Skeletal muscle tissue (tissue), 4 donors: Measurements from ENCODE around the gene MDGA2. TPM values are rescaled to one million over a fixed set of nuclear protein-coding genes. Genes with fewer than 3 reads are reported as not detected.
A peak's percentile ranks its signal among the peaks of the same experiment; 100 is the strongest.

Source experiments
- H3K27ac ChIP-seq: one replicate; pipeline ENCODE4 v1.7.0; 2013; ENCODE audit warnings: mild to moderate bottlenecking, low read depth, low read length, inconsistent platforms
- H3K27me3 ChIP-seq, 3 donors: one replicate each; pipeline ENCODE4 v1.7.0; 2013; ENCODE audit warnings: low read length in 3 of 3; ENCODE audit not compliant: control insufficient read depth in 3 of 3, insufficient read depth in 3 of 3
- H3K36me3 ChIP-seq, 3 donors: one replicate each; pipeline ENCODE4 v1.7.0; 2013; ENCODE audit warnings: low read length in 3 of 3; ENCODE audit not compliant: control insufficient read depth in 3 of 3, insufficient read depth in 3 of 3
- H3K4me1 ChIP-seq, 3 donors: one replicate each; pipeline ENCODE4 v1.7.0; 2013; ENCODE audit warnings: low read length in 3 of 3, mild to moderate bottlenecking in 3 of 3; ENCODE audit not compliant: control insufficient read depth in 3 of 3, insufficient read depth in 3 of 3
- H3K4me3 ChIP-seq, 3 donors: one replicate each; pipeline ENCODE4 v1.7.0; 2013; ENCODE audit warnings: low read length in 3 of 3
- H3K9ac ChIP-seq, 3 donors: one replicate each; pipeline ENCODE4 v1.7.0; 2013; ENCODE audit warnings: low read length in 3 of 3, mild to moderate bottlenecking in 3 of 3, moderate library complexity in 2 of 3, low read depth in 1 of 3
- H3K9me3 ChIP-seq, 3 donors: one replicate each; pipeline ENCODE4 v1.7.0; 2013; ENCODE audit warnings: low read length in 3 of 3; ENCODE audit not compliant: control insufficient read depth in 3 of 3
- total RNA-seq: library from RNA; depleted of rRNA; stranded (reverse); fragments of >200 nt; gene quantifications from one replicate; pipeline ENCODE4 v1.2.3, GENCODE V29; 2014
- donor health status: Osteomylitis.

Gene MDGA2
- total RNA-seq, 1 donor from 2014 or later: 2.1 TPM

DNA sequence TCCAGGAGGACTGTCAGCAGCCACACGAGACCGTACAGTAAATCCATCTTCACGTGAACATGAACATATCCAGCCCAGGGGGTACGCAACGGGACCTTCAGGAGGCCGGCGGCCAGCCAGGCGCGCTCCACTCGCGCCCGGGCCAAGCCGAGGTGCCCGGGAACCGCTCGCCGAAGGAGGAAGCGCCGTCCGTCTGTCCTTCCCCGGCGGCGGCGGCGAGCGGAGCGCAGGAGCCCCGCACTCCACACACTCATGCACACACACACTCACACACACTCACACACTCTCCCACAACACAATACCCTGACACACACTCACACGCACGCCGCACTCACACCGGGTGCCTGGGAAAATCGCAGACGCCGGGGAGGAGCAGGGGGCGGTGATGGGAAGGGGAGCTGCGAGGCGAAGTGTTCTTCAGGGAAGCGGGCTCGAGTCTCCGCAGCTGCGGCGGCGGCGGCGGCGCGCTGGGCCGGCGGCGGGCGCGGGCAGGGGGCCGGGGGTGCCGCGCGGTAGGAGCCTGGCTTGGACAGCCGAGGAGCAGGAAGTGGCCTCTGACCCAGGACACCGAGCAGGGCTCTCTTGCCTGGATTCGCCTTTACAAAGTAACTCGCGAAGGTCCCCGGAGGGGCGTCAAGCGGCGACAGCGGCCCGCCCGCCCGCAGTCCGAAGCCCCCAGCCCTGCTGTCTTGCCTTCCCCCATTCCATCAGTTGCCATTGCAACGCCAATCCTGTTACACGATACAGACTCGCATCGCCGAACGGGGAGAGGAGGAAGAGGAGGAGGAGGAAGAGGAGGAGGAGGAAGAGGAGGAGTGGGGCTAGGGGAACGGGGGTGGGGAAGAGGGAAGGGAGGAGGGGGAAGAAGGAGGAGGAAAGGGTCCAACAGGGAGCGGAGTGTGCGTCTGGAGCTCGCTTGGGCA, 601 bp downstream of the MDGA2 start:
- Histone ChIP-seq H3K9me3 (no peaks in the 10 kb centered on the region), H3K27me3 (peaks cover 28 to 44% (median 43%) of the 10 kb centered on the region in 3 donors), H3K27ac (no peak overlapping the region), H3K4me1 (peaks cover 4 to 11% (median 8%) of the 10 kb centered on the region in 3 donors), H3K9ac (no peak overlapping the region), H3K4me3 (peak overlapping the region in 2 of 3 donors; percentile 9 to 54), H3K36me3 (no peaks in the 10 kb centered on the region)

GRCh38 chr14:47674148-47674542, 1.3 kb downstream of the MDGA2 start:
- peak overlapping the region in 2 of 3 donors; percentile 9 to 54 for H3K4me3 ChIP-seq

GRCh38 chr14:47665337-47666134, 9.9 kb downstream of the MDGA2 start:
- Histone ChIP-seq H3K9ac (no peak overlapping the region), H3K9me3 (no peaks in the 10 kb centered on the region), H3K4me1 (no peaks in the 10 kb centered on the region), H3K4me3 (no peak overlapping the region), H3K27ac (no peak overlapping the region), H3K27me3 (no peaks in the 10 kb centered on the region), H3K36me3 (no peaks in the 10 kb centered on the region)

More at GRCh38 chr14:47674148-47674542, 1.3 kb downstream of the MDGA2 start:
- Histone ChIP-seq H3K27me3 (peaks cover 28 to 44% (median 43%) of the 10 kb centered on the region in 3 donors), H3K4me1 (peaks cover 4 to 11% (median 8%) of the 10 kb centered on the region in 3 donors), H3K9ac (no peak overlapping the region), H3K27ac (no peak overlapping the region), H3K9me3 (no peaks in the 10 kb centered on the region), H3K36me3 (no peaks in the 10 kb centered on the region)

DNA sequence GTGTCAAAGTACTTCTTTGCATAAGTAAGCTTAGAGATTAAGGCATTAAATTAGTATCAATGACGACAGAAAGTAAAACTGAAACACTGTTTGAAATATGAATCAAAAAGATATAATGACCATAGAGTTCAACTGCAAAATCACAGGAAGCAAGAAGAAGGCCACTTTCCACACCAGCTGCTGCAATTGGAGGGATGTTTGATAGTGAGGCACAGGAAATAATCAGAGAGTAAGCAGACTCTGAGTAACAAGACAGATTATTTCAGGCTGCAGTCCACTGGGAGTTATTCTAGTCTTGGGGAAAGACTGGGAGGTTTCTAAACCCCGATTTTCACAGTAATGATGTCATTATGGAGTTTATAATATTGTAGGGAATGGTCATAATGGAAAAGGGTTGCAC, 12.9 kb downstream of the MDGA2 start:
- Histone ChIP-seq H3K4me1 (no peaks in the 10 kb centered on the region), H3K9ac (no peak overlapping the region), H3K27ac (no peak overlapping the region), H3K4me3 (no peak overlapping the region), H3K9me3 (no peaks in the 10 kb centered on the region), H3K27me3 (no peaks in the 10 kb centered on the region), H3K36me3 (no peaks in the 10 kb centered on the region)

GRCh38 chr14:47660158-47660557, 15.2 kb downstream of the MDGA2 start:
- Histone ChIP-seq H3K36me3 (no peaks in the 10 kb centered on the region), H3K27ac (no peak overlapping the region), H3K4me1 (no peaks in the 10 kb centered on the region), H3K4me3 (no peak overlapping the region), H3K27me3 (no peaks in the 10 kb centered on the region), H3K9ac (no peak overlapping the region), H3K9me3 (no peaks in the 10 kb centered on the region)

DNA sequence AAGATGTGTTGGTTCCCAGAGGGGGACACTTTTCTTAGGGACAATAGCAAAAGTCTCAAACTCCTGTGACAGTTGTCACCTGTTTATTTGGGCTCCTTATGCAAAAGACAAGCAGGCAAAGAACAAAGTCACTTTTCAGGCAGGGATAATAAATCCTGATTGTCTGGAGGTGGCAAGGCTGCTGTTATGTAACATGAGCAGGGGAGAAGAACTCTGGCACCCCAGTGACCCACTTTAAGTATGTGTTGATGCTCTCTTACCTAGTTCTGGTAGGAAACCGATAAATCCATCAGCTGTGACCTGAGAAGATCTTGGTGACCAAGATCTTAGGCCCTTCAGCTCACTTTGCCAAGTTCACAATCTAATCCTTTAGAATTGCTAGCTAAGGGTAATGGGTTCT, 17.4 kb downstream of the MDGA2 start:
- Histone ChIP-seq H3K4me1 (no peaks in the 10 kb centered on the region), H3K9ac (no peak overlapping the region), H3K36me3 (no peaks in the 10 kb centered on the region), H3K9me3 (no peaks in the 10 kb centered on the region), H3K27ac (no peak overlapping the region), H3K27me3 (no peaks in the 10 kb centered on the region), H3K4me3 (no peak overlapping the region)

- Histone ChIP-seq H3K27ac (no peak overlapping the region), H3K27me3 (no peaks in the 10 kb centered on the region), H3K9me3 (no peaks in the 10 kb centered on the region), H3K4me3 (no peak overlapping the region), H3K9ac (no peak overlapping the region), H3K4me1 (no peaks in the 10 kb centered on the region), H3K36me3 (no peaks in the 10 kb centered on the region)
Observed at GRCh38 chr14:47657143-47657542, 18.3 kb downstream of the MDGA2 start.

- Histone ChIP-seq H3K4me3 (no peak overlapping the region), H3K36me3 (no peaks in the 10 kb centered on the region), H3K27me3 (no peaks in the 10 kb centered on the region), H3K9me3 (no peaks in the 10 kb centered on the region), H3K27ac (no peak overlapping the region), H3K4me1 (no peaks in the 10 kb centered on the region), H3K9ac (no peak overlapping the region)
Observed at GRCh38 chr14:47651337-47651736, 24.1 kb downstream of the MDGA2 start.

DNA sequence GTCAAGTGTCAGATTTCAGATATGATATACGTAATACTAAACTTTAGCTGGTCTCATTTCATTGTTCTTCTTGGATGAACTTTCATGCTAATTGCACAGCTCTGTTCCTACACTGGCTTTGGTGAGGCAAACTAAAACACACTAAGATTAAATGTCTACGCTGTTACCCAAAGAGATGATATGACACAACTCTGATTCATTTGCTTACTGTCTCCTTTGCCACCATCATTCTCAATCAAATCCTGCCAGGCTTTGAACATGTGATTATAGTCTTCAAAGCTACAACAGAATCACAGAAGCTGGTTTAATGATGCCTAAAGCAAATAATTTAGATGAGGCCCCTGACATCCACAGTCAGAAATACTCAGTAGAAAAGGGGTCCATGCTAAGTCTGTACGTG, 37.7 kb downstream of the MDGA2 start:
- Histone ChIP-seq H3K27me3 (no peaks in the 10 kb centered on the region), H3K27ac (no peak overlapping the region), H3K9ac (no peak overlapping the region), H3K4me3 (no peak overlapping the region), H3K36me3 (no peaks in the 10 kb centered on the region), H3K9me3 (no peaks in the 10 kb centered on the region), H3K4me1 (no peaks in the 10 kb centered on the region)
